Activated T-helper 2 cell treated with anti-CD3 and anti-CD28 coated beads, Interferon-gamma antibody, Interleukin-2, Interleukin-4, amounts not matched to agents 10 μg/mL and 5 μg/mL and 100 μg/mL, durations not matched to agents 14 hours and 24 hours and 36 hours (primary cell): Measurements from ENCODE around the gene FRAT2. TPM values are rescaled to one million over a fixed set of nuclear protein-coding genes. Genes with fewer than 3 reads are reported as not detected.

Experiments used
- DNase-seq: peaks from one replicate; pipeline ENCODE4 v3.0.0; 2021; ENCODE audit warnings: low spot score
- H3K27ac Mint-ChIP-seq: one replicate; pipeline ENCODE4 v1.8.0; 2021; ENCODE audit warnings: mixed read lengths
- H3K27me3 Mint-ChIP-seq: one replicate; pipeline ENCODE4 v1.8.0; 2021; ENCODE audit warnings: low read depth, mixed read lengths
- H3K36me3 Mint-ChIP-seq: one replicate; pipeline ENCODE4 v1.8.0; 2021; ENCODE audit warnings: low read depth, mixed read lengths
- H3K4me1 Mint-ChIP-seq: one replicate; pipeline ENCODE4 v1.8.0; 2021; ENCODE audit warnings: low read depth, mixed read lengths
- H3K4me3 Mint-ChIP-seq: one replicate; pipeline ENCODE4 v1.8.0; 2021; ENCODE audit warnings: low read depth, mild to moderate bottlenecking, moderate library complexity, mixed read lengths
- H3K9me3 Mint-ChIP-seq: one replicate; pipeline ENCODE4 v1.8.0; 2021; ENCODE audit warnings: mixed read lengths
- intact Hi-C: fragments of 100-400 bp; cut with micrococcal nuclease; formaldehyde crosslinking; loops from one replicate; pipeline ENCODE4 v1.15.1; 2023
- total RNA-seq: library from RNA; stranded (reverse); gene quantifications from 2 replicates; pipeline ENCODE4 v1.2.3, GENCODE V29; 2022

The FRAT2 gene, protein sequence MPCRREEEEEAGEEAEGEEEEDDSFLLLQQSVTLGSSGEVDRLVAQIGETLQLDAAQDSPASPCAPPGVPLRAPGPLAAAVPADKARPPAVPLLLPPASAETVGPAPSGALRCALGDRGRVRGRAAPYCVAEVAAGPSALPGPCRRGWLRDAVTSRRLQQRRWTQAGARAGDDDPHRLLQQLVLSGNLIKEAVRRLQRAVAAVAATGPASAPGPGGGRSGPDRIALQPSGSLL
- total RNA-seq, result 10.4 and 10.6 TPM in 2 replicates

DNA sequence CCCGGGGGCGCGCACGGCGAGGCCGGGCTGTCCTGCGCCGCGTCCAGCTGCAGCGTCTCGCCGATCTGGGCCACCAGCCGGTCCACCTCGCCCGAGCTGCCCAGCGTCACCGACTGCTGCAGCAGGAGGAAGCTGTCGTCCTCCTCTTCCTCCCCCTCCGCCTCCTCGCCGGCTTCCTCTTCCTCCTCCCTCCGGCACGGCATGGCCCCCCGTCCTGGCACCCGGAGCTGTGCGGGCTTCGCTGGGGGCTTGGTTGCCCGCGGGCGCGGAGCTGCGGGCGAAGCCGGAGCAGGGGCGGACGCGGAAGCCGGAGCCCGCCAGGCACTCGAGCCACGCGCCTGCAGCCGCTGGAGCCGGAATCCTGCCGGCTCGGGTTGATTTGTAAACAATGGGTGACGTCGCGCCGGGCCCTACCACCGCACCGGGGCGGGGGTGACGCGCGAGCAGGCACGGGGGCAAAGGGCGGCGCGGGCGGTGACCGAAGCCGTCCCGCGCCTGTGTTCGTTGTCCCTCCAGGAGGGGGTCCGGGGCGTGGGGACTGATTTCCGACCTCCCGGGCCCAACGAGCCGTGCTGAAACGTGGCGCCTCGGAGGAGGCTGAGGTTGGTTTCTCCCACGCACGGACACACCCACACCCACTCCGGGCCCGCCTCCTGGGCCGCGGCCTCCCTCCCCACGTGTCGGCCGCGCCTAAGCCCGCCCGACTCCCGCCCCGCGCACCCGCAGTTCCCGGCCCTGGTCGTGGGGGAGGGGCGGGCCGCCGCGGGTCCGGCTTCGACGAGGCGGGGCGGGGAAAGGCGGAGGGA, at the start of gene FRAT2:
TSS of gene FRAT2 (minus strand) at position 360 of the 806 bp plus-strand sequence. CDS start at position 203, 157 bp downstream.
- peaks cover 22% of the 10 kb centered on the region for H3K27me3 Mint-ChIP-seq
- H3K4me3 Mint-ChIP-seq, result peak within 1 kb of the TSS; percentile 85
- peak; percentile 85 for DNase-seq
- intact Hi-C loops, result loop anchor here (1.0 to 5.0 kb wide), 2 partner anchors 42 to 163 kb away; partner anchors contain the start of genes ARHGAP19, MMS19 and UBTD1
- peak within 1 kb of the TSS; percentile 86 for H3K27ac Mint-ChIP-seq
- peaks cover 22% of the 10 kb centered on the region for H3K36me3 Mint-ChIP-seq
- peaks cover 25% of the 10 kb centered on the region for H3K4me1 Mint-ChIP-seq
- no peaks in the 10 kb centered on the region for H3K9me3 Mint-ChIP-seq

DNA sequence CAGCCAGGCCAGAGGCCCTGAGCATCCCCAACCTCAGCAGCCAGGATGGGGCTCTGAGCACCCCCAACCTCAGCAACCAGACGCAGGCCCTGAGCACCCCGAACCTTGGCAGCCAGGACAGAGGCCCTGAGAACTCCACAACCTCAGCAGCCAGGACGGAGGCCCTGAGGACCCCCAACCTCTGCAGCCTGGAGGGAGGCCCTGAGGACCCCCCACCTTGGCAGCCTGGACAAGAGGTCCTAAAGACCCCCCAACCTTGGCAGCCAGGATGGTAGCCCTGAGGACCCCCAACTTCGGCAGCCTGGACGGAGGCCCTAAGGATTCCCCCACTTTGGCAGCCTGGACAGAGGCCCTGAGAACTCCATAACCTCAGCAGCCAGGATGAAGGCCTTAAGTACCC, 49.6 kb upstream of the FRAT2 start:
- Mint-ChIP-seq H3K27ac (no peak overlapping the region), H3K27me3 (no peaks in the 10 kb centered on the region), H3K36me3 (peaks cover 40% of the 10 kb centered on the region), H3K9me3 (no peaks in the 10 kb centered on the region), H3K4me3 (no peak overlapping the region), H3K4me1 (no peaks in the 10 kb centered on the region)
- intact Hi-C loops, result no loop called here
- DNase-seq, result no peak

DNA sequence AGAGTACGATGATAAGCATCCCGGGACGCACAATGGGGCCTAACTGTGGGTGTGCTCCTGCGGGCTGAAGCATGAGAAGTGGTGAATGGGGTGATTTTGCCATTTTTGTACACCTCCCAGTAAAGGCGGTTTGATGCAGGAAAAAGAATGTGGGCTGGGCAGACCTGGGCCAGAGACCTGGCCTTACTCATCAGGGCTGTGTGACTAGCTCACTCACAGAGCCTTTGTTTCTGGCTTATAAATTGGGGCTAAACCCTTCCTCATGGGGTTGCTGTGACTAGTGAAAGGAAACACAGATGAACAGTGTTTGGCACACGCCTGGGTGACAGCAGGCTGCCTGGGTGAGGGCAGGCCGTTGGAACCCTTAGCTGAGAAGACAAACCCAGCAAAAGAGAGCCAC, 48.6 kb upstream of the FRAT2 start:
- intact Hi-C loops, result no loop called here
- H3K36me3 Mint-ChIP-seq, result peaks cover 39% of the 10 kb centered on the region

DNA sequence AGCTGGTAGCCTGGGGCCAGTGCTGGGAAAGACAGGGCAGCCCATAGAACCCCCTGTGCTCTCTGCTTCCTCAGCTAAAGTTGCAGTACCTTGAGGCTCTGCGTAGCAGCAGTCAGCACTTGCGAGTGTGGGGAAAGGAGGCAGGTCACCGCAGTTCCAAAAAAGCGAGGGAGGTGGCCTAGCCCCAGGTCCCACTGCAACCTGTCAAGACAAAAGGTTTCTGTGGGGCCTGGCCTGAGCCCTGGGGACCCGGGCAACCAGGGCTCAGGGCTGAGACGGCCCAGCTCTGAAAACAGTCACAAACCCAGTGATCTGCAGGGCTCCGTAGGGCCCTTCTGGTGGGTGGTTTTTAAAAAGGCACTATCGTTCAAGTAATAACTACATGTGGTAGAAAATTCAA, 47.1 kb upstream of the FRAT2 start:
- Mint-ChIP-seq H3K36me3 (peaks cover 40% of the 10 kb centered on the region), H3K4me3 (no peak overlapping the region), H3K4me1 (no peaks in the 10 kb centered on the region), H3K9me3 (no peaks in the 10 kb centered on the region), H3K27me3 (no peaks in the 10 kb centered on the region), H3K27ac (no peak overlapping the region)
- intact Hi-C loops, result no loop called here
- DNase-seq, result no peak

More for the DNA sequence above, 48.6 kb upstream of the FRAT2 start:
- H3K9me3 Mint-ChIP-seq, result no peaks in the 10 kb centered on the region
- H3K4me3 Mint-ChIP-seq, result no peak overlapping the region
- H3K4me1 Mint-ChIP-seq, result no peaks in the 10 kb centered on the region
- no peaks in the 10 kb centered on the region for H3K27me3 Mint-ChIP-seq
- no peak for DNase-seq
- no peak overlapping the region for H3K27ac Mint-ChIP-seq

DNA sequence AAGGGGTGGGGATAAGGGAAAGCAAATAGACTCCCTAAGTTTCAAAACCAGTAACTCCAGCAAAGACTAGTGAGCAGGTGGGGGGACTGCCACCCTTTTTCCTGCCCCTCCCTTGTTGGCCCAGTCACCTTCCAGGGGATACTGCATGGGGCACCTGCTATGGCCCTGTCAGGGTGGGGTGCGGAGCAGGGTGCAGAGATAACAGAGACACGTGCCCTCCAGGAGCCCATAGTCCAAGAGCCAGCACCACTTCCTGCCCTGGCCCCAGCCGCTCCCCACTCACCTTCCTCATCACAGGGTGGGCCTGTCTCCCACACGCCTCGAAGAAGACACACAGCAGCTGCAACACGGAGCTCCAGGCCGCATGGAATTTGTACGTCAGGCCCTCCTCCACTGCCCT, 46.0 kb upstream of the FRAT2 start:
- H3K36me3 Mint-ChIP-seq, result peaks cover 44% of the 10 kb centered on the region
- no peak for DNase-seq
- H3K27me3 Mint-ChIP-seq, result no peaks in the 10 kb centered on the region
- no peaks in the 10 kb centered on the region for H3K4me1 Mint-ChIP-seq
- H3K9me3 Mint-ChIP-seq, result no peaks in the 10 kb centered on the region
- no peak overlapping the region for H3K27ac Mint-ChIP-seq
- no peak overlapping the region for H3K4me3 Mint-ChIP-seq
- intact Hi-C loops, result no loop called here

DNA sequence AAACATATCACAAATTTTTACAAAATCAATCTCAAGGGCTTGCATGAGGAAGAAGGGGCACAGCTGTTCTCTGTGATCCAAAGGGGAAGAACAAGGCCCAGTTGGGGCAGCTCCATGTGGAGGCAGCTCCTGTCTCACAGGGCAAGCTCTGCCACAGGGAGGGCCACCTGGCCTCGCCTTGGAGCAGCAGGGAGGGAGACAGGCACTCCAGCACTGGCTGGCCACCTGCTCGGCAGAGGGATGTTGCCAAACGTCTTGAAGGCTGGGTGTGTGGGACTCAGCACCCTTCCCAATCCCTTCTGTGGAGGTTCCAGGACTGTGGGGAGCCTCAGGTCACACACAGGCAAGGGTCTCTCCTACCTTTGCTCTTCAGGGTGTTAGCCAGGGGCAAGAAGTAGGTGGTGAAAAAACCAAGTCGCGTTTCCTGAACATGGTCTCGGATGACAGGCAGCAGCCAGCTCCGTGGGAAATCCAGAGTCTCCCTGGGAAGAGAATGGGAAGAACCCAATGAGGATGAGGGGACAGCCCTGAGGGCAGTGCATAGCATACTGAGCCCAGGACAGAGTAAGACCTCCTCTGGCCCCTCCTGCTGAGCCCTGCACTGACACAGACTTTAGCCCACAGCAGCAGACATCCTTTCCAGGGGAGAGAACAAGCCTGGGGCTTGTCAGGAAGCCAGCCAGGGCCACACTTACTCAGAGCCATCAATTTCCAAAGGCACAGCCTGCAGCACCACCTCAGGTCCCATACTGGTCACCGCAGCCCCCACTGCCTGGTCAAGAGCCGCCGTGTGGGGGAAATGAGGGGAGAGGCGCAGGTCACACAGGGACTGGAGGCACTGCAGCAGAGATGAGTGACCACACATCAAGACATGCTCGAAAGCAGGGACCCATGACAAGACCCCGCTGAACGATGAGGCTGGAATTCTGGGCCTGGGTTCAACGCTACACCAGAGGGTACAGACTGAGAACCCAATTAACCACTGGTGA, 44.7 kb upstream of the FRAT2 start:
- peaks cover 44% of the 10 kb centered on the region for H3K36me3 Mint-ChIP-seq
- H3K4me3 Mint-ChIP-seq, result no peak overlapping the region
- no peaks in the 10 kb centered on the region for H3K4me1 Mint-ChIP-seq
- H3K27ac Mint-ChIP-seq, result no peak overlapping the region
- intact Hi-C loops, result no loop called here
- no peaks in the 10 kb centered on the region for H3K9me3 Mint-ChIP-seq
- no peaks in the 10 kb centered on the region for H3K27me3 Mint-ChIP-seq
- DNase-seq, result no peak

DNA sequence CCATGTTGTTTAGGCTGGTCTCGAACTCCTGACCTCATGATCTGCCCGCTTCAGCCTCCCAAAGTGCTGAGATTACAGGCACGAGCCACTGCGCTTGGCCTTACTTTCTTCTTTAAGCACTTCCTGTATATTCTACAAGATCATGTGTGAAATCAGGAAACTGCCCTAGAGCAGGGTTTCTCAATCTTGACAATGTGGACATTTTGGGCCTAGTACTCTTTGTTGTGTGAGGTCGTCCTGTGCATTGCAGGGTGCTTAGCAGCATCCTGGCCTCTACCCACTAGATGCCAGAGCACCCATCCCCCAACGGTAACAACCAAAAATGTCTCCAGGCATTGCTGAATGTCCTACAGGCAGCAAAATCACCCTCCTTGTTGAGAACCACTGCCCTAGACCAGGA, 41.9 kb upstream of the FRAT2 start:
- no peak for DNase-seq
- Mint-ChIP-seq H3K4me3 (no peak overlapping the region), H3K27me3 (no peaks in the 10 kb centered on the region), H3K27ac (no peak overlapping the region), H3K36me3 (peaks cover 54% of the 10 kb centered on the region), H3K9me3 (no peaks in the 10 kb centered on the region), H3K4me1 (no peaks in the 10 kb centered on the region)
- intact Hi-C loops, result no loop called here

DNA sequence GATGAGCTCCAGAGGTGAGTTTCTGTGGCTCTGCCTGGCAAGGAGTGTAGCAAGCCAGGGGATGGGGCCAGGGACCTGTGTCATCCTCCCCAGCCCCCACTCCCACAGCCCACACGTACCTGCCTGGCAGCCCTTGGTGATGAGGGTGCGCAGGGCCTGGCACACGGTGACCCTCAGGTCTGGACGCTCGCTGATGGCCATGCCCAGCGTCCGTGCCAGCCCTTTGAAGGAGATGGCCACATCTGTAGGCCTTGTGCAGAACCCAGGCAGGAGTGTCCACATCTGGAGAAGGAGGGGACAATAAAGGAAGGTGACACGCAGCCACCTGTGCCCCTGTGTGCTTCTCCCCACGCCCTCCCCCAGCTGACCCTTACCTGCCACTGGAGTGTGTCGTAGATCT, 38.9 kb upstream of the FRAT2 start:
- Mint-ChIP-seq H3K9me3 (no peaks in the 10 kb centered on the region), H3K27ac (no peak overlapping the region), H3K4me3 (no peak overlapping the region), H3K36me3 (peaks cover 58% of the 10 kb centered on the region), H3K27me3 (no peaks in the 10 kb centered on the region), H3K4me1 (no peaks in the 10 kb centered on the region)
- DNase-seq, result no peak
- intact Hi-C loops, result no loop called here

DNA sequence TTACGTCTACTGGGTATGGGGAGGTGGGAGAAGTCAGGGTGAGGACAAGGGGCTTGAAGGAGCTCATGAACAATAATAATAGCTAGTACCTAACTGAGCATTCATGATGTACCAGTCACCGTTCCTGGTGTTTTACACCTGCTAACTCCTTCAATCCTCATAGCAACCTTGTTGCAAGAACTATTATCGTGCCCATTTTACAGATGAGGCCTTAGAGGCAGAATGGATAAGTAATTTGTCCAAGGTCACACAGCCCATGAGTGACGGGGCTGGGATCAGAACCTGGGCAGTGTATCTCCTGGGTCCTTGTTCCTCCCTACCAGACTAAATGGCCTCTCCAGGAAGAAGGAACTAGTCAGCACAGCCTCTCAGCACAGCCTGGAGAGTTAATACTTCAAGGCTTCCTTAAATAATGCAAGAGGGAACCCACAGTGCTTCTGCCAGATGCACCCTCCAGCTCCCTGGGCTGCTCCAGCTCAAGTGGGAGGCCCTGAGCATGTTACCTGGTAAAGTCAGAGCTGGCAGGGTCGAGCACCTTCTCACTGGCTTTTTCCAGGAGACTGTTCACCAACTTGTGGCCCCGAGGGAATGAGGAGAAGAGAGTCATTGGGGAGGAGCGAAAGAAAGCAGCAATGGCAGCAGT, 37.8 kb upstream of the FRAT2 start:
- no peak for DNase-seq
- H3K4me1 Mint-ChIP-seq, result no peaks in the 10 kb centered on the region
- no peaks in the 10 kb centered on the region for H3K27me3 Mint-ChIP-seq
- H3K4me3 Mint-ChIP-seq, result no peak overlapping the region
- no peak overlapping the region for H3K27ac Mint-ChIP-seq
- H3K36me3 Mint-ChIP-seq, result peaks cover 53% of the 10 kb centered on the region
- no peaks in the 10 kb centered on the region for H3K9me3 Mint-ChIP-seq
- intact Hi-C loops, result no loop called here

DNA sequence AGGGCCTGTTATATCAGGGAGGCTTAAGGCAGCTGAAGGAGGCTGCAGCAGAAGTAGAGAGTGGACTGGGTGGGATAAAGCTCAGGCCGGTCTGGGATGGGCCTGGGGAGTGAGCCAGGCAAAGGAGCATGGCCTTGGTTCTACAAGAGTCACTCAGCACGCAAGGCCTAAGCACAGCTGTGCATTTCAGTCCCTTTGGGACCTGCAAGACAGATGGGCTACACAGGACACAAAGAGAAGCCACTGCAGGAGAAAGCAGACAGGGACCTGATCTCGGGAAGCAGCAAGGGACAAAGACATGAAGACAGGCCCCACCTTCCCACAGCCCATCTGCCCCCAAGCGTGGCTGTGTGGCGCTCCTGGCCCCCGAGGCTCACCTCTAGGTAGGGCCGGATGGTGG, 37.2 kb upstream of the FRAT2 start:
- H3K36me3 Mint-ChIP-seq, result peaks cover 59% of the 10 kb centered on the region
- H3K27me3 Mint-ChIP-seq, result no peaks in the 10 kb centered on the region
- intact Hi-C loops, result no loop called here
- H3K4me3 Mint-ChIP-seq, result no peak overlapping the region
- no peaks in the 10 kb centered on the region for H3K4me1 Mint-ChIP-seq
- H3K27ac Mint-ChIP-seq, result no peak overlapping the region
- DNase-seq, result no peak
- no peaks in the 10 kb centered on the region for H3K9me3 Mint-ChIP-seq

DNA sequence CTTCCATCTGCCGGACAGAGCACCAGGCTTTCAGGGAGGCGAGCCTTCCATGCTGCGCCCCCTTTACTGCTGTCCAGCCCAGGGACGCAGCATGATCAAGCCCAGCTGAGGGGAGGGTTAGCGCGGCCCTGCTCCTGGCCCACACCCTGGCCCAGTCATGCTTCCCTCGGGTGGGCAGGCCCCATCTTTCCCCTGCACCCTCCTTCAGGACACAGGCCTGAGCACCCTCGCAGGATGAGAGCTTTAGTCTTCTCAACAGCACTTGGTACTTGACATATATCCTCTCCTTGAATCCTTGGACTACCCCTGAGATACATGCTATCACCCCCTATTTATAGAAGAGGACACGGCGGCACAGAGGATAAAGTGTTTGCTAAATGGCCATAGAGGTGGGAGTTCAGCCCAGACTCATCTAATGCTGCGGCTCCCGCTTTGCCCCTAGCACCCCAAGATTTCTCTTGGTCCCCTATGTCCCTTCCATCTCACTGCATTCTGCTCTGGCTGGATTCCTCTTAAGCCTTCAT, 32.7 kb upstream of the FRAT2 start:
- intact Hi-C loops, result no loop called here
- Mint-ChIP-seq H3K4me1 (no peaks in the 10 kb centered on the region), H3K27ac (no peak overlapping the region), H3K36me3 (peaks cover 72% of the 10 kb centered on the region), H3K9me3 (no peaks in the 10 kb centered on the region), H3K27me3 (no peaks in the 10 kb centered on the region), H3K4me3 (no peak overlapping the region)
- DNase-seq, result no peak

DNA sequence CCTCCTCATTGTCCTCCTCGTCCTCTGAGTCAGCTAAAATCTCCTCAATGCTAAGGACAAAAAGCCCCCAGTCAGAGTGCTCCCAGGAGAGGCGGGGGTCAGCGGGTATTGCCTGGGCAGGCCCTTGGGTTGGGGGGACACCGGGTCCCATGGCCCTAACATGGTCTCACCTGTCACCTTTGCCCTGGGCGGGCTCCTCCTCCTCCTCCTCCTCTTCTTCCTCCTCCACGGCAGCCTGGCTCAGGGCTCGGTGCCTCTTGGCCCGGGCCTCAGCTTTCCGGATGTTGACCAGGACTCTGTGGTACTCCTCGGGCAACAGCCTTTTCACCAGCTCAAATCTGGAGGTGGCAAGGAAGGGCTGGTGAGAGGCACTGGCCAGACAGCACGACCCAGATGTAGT, 32.0 kb upstream of the FRAT2 start:
- Mint-ChIP-seq H3K27ac (no peak overlapping the region), H3K27me3 (no peaks in the 10 kb centered on the region), H3K4me3 (no peak overlapping the region), H3K4me1 (no peaks in the 10 kb centered on the region), H3K9me3 (no peaks in the 10 kb centered on the region), H3K36me3 (peaks cover 66% of the 10 kb centered on the region)
- no peak for DNase-seq
- intact Hi-C loops, result no loop called here
